NCI-H345 (cell line): ENCODE measurements around the gene ZBTB24.

Source experiments
- DNase-seq: peaks from one replicate; lab custom pipeline; 2025; lab: John Stamatoyannopoulos, UW

ZBTB24 gene

GRCh38 chr6:109498936-109499335 lies 15.9 kb upstream of the ZBTB24 start:
- no peak for DNase-seq

GRCh38 chr6:109498052-109498451 lies 15.0 kb upstream of the ZBTB24 start:
- DNase-seq: peak; percentile 54

GRCh38 chr6:109496036-109496772 lies 13.2 kb upstream of the ZBTB24 start:
- DNase-seq: no peak

- no peak for DNase-seq
These were observed 10.8 kb upstream of the ZBTB24 start for GRCh38 chr6:109493865-109494264.

- no peak for DNase-seq
These were observed 8.4 kb upstream of the ZBTB24 start for GRCh38 chr6:109491207-109491938.

- no peak for DNase-seq
These were observed 7.7 kb upstream of the ZBTB24 start for GRCh38 chr6:109490713-109491112.

GRCh38 chr6:109488001-109488400 lies 5.0 kb upstream of the ZBTB24 start:
- no peak for DNase-seq

- DNase-seq: no peak
These were observed 3.0 kb upstream of the ZBTB24 start for GRCh38 chr6:109486068-109486467.

DNA sequence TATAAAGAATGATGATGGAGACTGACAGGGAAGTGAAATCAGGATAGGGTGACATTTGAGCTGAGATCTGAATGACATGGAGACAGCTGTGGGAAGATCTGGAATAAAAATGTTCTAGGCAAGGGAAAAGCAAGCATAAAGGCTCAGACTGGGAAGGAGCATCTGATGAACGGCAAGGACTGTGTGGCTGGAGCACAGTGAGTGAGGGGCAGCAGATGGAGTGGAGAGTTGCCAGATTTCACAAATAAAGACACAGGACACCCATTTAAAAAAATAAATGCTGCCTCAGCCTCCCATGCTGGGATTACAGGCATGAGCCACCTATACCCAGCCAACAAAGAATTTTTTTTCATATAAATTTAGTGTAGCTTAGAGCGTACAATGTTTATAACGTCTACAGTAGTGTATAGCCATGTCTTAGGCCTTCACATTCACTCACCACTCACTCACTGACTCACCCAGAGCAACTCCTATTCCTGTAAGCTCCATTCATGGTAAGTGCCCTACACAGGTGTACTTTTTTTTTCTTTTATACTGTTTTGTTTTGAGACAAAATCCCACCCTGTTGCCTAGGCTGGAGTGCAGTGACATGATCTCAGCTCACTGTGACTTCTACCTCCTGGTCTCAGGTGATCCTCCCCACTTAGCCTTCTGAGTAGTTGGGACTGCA lies 2.4 kb upstream of the ZBTB24 start:
- DNase-seq: no peak

DNA sequence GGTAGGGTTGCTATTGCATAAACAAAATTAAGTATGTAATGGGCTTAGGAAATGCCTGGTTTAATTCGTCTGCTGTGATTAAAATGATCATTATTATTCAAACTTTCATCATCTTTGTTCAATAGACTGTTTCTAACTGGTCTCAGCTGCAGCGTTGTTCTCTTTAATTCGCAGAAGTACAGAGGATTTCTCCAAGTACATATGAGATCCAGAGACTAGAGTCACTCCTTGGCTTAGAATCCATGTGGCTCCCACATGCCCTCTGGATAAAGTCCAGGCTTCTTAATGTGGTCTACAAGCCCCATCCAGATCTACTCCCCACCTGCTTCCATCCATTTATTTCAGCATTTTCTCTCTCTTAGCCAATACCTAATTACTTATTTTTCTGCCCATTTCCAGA lies 1.1 kb upstream of the ZBTB24 start:
- DNase-seq: no peak

DNA sequence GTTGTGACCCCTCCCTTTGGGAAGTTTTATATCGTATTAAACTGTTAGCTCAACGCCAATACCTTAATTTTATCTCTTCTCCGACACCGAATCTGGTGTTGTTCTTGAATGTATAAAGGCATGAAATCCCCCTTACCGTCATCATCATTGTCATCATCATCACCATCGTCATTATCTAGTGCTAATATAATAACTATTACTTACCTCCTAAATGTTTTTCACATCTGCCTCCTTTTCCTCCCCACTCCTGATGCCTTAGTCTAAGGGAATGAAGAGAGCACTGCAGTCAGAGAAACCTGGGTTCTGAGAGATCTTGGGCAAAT lies 677 bp upstream of the ZBTB24 start:
- no peak for DNase-seq

DNA sequence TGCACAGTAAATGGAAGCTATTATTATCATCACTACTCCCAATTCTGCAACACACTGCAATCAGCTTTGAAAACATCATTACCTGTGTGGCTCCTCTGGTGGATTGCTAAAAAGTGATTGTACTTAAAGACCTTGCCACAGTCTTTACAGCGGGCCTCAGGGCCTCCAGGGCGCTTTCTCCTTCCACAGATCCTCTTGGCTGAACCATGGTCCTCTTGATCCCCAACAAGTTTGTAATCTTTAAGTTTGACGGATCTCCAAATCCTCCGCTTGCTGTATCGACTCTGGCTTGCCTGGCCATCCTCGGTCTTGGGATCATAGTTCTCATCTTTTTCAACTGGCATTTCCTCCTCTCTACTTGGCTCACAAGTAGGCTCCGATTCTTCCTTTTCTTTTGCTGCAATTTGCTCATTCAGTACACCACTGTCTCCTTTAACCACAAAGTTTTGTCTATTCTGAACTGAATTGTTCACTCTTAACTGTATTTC lies 2.0 kb downstream of the ZBTB24 start:
- DNase-seq: no peak

- DNase-seq: no peak
These were observed 4.0 kb downstream of the ZBTB24 start for GRCh38 chr6:109478841-109479624.

- no peak for DNase-seq
These were observed 4.7 kb downstream of the ZBTB24 start for GRCh38 chr6:109478222-109478805.

- DNase-seq: no peak
These were observed 5.3 kb downstream of the ZBTB24 start for GRCh38 chr6:109477725-109478124.

DNA sequence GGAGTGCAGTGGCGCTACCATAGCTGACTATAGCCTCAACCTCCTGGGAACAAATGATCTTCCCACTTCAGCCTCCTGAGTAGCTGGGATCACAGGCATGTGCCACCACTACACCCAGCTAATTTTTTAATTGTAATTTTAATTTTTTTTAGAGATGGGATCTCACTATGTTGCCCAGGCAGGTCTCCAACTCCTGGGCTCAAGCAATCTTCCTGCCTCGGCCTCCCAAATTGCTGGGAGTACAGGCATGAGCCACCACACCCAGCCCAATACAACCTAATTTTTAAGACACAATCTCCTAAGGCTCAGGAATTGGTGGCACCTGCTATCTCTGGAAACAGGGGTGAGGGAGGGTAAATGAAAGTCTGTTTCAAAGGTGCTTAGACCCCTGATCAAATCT lies 5.8 kb downstream of the ZBTB24 start:
- no peak for DNase-seq

DNA sequence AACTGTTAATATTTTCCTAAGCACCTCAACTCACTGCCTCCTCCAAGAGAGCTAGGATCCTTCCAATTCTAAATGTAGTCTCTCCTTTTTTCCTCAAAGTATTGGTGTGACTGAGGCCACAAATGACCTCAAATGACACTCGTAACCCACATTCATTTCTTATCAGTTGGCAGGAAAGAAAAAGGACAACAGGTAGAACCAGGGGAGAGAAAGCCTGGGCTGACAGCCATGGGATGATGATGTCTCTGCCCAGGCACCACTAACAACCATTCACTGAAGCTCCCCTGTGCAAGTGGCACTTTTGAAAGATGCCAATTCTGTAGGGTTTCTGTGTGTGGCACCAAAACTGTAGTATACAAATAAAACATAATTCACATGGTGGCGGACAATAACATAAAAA lies 7.4 kb downstream of the ZBTB24 start:
- DNase-seq: no peak

- no peak for DNase-seq
These were observed 8.0 kb downstream of the ZBTB24 start for GRCh38 chr6:109474995-109475394.

DNA sequence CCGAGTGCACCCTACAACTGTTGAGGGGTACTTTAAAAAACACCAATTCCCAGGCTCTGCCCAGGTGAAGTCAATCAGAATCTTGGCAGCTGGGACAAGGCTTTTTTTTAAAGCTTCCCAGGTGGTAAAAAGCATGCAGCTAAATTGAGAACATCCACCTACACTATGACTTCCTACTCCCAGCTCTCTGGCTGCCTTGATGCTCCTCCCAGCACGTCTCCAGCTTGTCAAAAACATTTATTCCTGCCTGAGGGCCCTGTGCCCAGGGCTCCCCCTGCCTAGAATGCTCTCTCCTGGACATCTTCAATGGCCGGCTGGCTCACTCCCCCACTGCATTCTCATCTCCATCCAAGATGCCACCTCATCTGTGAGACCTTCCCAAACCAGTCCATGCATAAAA lies 9.9 kb downstream of the ZBTB24 start:
- DNase-seq: no peak

DNA sequence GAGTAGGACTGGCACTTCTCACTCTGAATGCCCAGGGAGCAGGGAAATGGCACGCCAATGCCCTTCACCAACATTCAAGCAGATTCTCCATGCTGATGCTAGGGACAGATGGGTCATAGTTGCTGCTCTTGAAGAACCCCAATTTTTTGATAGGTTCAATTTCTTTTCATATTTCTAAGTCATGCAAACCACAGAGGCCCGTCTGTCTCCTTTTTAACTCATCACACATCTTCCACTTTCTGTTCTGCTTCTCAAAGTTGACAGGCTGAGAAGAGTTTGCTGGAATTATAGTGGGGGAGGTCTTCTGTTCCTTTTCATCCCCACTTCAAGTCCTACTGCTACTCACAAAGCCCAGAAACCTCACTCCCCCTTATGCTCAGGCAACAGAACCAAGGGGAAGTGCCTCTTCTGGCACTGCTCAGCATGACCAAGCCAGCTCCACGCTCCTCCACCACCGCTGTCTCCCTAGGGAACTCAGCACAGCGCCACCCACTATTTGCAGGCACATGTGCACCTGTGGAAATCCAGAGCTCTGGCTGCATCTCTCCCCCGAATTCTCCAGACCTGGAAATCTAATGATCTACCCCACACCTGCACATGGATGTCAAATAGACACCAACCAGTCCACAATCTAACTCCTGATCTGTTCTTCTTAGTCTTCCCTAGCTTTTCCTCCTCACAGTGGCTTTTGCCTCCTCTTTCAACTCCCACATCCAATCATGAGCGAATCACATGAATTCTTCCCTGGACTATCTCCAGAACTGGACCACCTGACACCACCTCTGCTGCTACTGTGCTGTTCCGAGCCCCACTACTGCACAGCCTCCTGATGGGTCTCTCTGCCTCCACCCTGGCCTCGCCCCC lies 10.7 kb downstream of the ZBTB24 start:
- no peak for DNase-seq
